Liver (tissue), 9 donors: ENCODE results near the gene TSPEAR. TPM values are rescaled to one million over a fixed set of nuclear protein-coding genes. Genes with fewer than 3 reads are reported as not detected.
"Not testable (repeated sequence)": the region's sequence is repeated elsewhere in the genome, so short reads cannot be mapped to it uniquely, and the experiment has no call there.

Source experiments
- DNase-seq: peaks from one replicate; pipeline ENCODE4 v3.0.0-alpha.2; 2017; ENCODE audit warnings: low spot score
- H3K27ac ChIP-seq, 2 donors: one replicate each; pipeline ENCODE4 v1.7.0; 2013; ENCODE audit warnings: inconsistent platforms in 2 of 2, low read length in 2 of 2, control low read depth in 1 of 2, low read depth in 1 of 2, mild to moderate bottlenecking in 1 of 2
- H3K27me3 ChIP-seq, 4 donors: one replicate each; pipeline versions ENCODE4 v1.6.1 to v1.7.0; 2013; ENCODE audit warnings: low read length in 3 of 4, inconsistent platforms in 1 of 4, mild to moderate bottlenecking in 1 of 4, moderate library complexity in 1 of 4; ENCODE audit not compliant: control insufficient read depth in 4 of 4, insufficient read depth in 4 of 4
- H3K36me3 ChIP-seq, 4 donors: one replicate each; pipeline versions ENCODE4 v1.6.1 to v1.7.0; 2013; ENCODE audit warnings: low read length in 3 of 4, mild to moderate bottlenecking in 3 of 4, low read depth in 1 of 4, moderate library complexity in 1 of 4; ENCODE audit not compliant: control insufficient read depth in 4 of 4, insufficient read depth in 3 of 4
- H3K4me1 ChIP-seq, 4 donors: one replicate each; pipeline versions ENCODE4 v1.6.1 to v1.7.0; 2013; ENCODE audit warnings: low read length in 3 of 4, mild to moderate bottlenecking in 3 of 4, moderate library complexity in 1 of 4; ENCODE audit not compliant: control insufficient read depth in 4 of 4, insufficient read depth in 4 of 4
- H3K4me3 ChIP-seq, 3 donors: one replicate each; pipeline versions ENCODE4 v1.6.1 to v1.7.0; 2013; ENCODE audit warnings: low read length in 3 of 3, control low read depth in 1 of 3, low read depth in 1 of 3, mild to moderate bottlenecking in 1 of 3
- H3K9ac ChIP-seq, 2 donors: one replicate each; pipeline ENCODE4 v1.7.0; 2013; ENCODE audit warnings: low read length in 2 of 2, mild to moderate bottlenecking in 2 of 2, moderate library complexity in 2 of 2, control low read depth in 1 of 2, low read depth in 1 of 2
- H3K9me3 ChIP-seq, 4 donors: one replicate each; pipeline versions ENCODE4 v1.6.1 to v1.7.0; 2013; ENCODE audit warnings: low read length in 3 of 4; ENCODE audit not compliant: control insufficient read depth in 4 of 4
- EGR1 ChIP-seq, 2 donors: IDR thresholded peaks; 2 replicates each; pipeline ENCODE4 v1.6.1; 2016 to 2018; ENCODE audit warnings: antibody characterized with exemption in 2 of 2, low read depth in 2 of 2
- FOXA1 ChIP-seq: IDR thresholded peaks from 2 replicates; pipeline ENCODE4 v1.6.1; 2016; ENCODE audit warnings: antibody characterized with exemption
- GABPA ChIP-seq, 2 donors: IDR thresholded peaks in 1 of 2; conservative IDR thresholded peaks in 1 of 2; 2 replicates each; pipeline ENCODE4 v1.6.1; 2016; ENCODE audit warnings: antibody characterized with exemption in 2 of 2, mild to moderate bottlenecking in 1 of 2, moderate library complexity in 1 of 2
- HNF4A ChIP-seq, 2 donors: conservative IDR thresholded peaks; 2 replicates each; pipeline ENCODE4 v1.6.1; 2016; ENCODE audit warnings: antibody characterized with exemption in 2 of 2, mild to moderate bottlenecking in 2 of 2
- HNF4G ChIP-seq: IDR thresholded peaks from 2 replicates; pipeline ENCODE4 v1.6.1; 2016; ENCODE audit warnings: antibody characterized with exemption
- JUND ChIP-seq, 2 donors: IDR thresholded peaks; 2 replicates each; pipeline ENCODE4 v1.6.1; 2016; ENCODE audit warnings: antibody characterized with exemption in 2 of 2
- RAD21 ChIP-seq, 2 donors: IDR thresholded peaks; 2 replicates each; pipeline ENCODE4 v1.6.1; 2016; ENCODE audit warnings: antibody characterized with exemption in 2 of 2, mild to moderate bottlenecking in 2 of 2
- RXRA ChIP-seq, 2 donors: IDR thresholded peaks; 2 replicates each; pipeline ENCODE4 v1.6.1; 2017 to 2018; ENCODE audit warnings: antibody characterized with exemption in 2 of 2, mild to moderate bottlenecking in 1 of 2
- SP1 ChIP-seq: IDR thresholded peaks from 2 replicates; pipeline ENCODE4 v1.6.1; 2018; ENCODE audit warnings: antibody characterized with exemption, mild to moderate bottlenecking
- TAF1 ChIP-seq: conservative IDR thresholded peaks from 2 replicates; pipeline ENCODE4 v1.6.1; 2016; ENCODE audit warnings: antibody characterized with exemption, mild to moderate bottlenecking
- YY1 ChIP-seq: IDR thresholded peaks from 2 replicates; pipeline ENCODE4 v1.6.1; 2016; ENCODE audit warnings: antibody characterized with exemption, mild to moderate bottlenecking
- WGBS: extraction: QIAGEN DNeasy Blood & Tissue Kit; methylation state at CpG from one replicate; pipeline ENCODE4 v1.1.7; 2013; 5-methylcytosine and 5-hydroxymethylcytosine counted together
- polyA plus RNA-seq, 2 donors: library from polyadenylated mRNA; stranded (reverse) in 1 of 2; unstranded in 1 of 2; fragments of 200-250 nt in 1 of 2; fragments of >200 nt in 1 of 2; fragmentation: Nextera tagmentation in 1 of 2; extraction: Ambion mirVana in 1 of 2; gene quantifications; one replicate each; pipeline versions ENCODE4 v1.2.1 to v1.2.3, GENCODE V29; 2013 to 2015
- total RNA-seq, 2 donors: library from RNA; depleted of rRNA; stranded (reverse); fragments of >200 nt; gene quantifications; one replicate each; pipeline ENCODE4 v1.2.3, GENCODE V29; 2014
- TF ChIP-seq, protein P1 (sequence below): fragments of 150-350 bp; IDR thresholded peaks from 2 replicates; pipeline ENCODE4 v1.5.1; 2017; ENCODE audit warnings: improper control_type of control experiment, low read depth, low read length; ENCODE audit not compliant: missing input control
- TF ChIP-seq, protein P2 (sequence below): IDR thresholded peaks from 2 replicates; pipeline ENCODE4 v1.6.1; 2016; ENCODE audit warnings: antibody characterized with exemption
- TF ChIP-seq, protein P3 (sequence below): IDR thresholded peaks from 2 replicates; pipeline ENCODE4 v1.6.1; 2016; ENCODE audit warnings: antibody characterized with exemption
- TF ChIP-seq, protein P4 (sequence below): IDR thresholded peaks from 2 replicates; pipeline ENCODE4 v1.6.1; 2016; ENCODE audit warnings: antibody characterized with exemption, mild to moderate bottlenecking
- TF ChIP-seq, protein P5 (sequence below): IDR thresholded peaks from 2 replicates; pipeline ENCODE4 v1.6.1; 2016; ENCODE audit warnings: antibody characterized with exemption
- donor health status: healthy.
- donor health status: healthy.
- donor health status: healthy.
- donor health status: healthy.
- donor health status: healthy.

TSPEAR gene
- total and polyA plus RNA-seq, 4 donors: under 0.01 to 0.14 (median 0.01) TPM; not detected in 1

DNA sequence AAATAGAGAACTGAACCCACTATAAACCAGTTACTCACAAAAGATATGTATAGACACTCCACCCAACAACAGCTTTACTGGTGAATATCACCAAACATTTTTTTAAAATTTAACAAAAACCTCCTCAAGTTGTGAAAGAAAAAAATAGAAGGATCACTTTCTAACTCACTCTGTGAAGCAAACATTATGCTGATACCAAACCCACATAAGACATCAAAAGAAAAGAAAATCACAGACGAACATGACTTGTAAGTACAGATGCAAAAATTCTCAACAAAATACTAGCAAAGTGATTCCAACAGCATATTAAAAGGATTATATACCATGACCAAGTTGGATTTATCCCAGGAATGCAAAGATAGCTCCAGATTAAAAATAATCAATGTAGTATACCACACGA is 19.7 kb downstream of the TSPEAR start:
- Histone ChIP-seq H3K27ac (no peak overlapping the region), H3K9ac (no peak overlapping the region), H3K4me1 (no peaks in the 10 kb centered on the region), H3K4me3 (no peak overlapping the region), H3K27me3 (peaks cover 0 to 5% (median under 1%) of the 10 kb centered on the region in 4 donors), H3K9me3 (peaks cover 0 to 18% (median 2%) of the 10 kb centered on the region in 4 donors), H3K36me3 (no peaks in the 10 kb centered on the region)
- TF ChIP-seq HNF4A (conservative IDR thresholded peaks at IDR 0.05) (no peak), FOXA1 (no peak), RAD21 (IDR thresholded peaks at IDR 0.05) (no peak), EGR1 (IDR thresholded peaks at IDR 0.05; ENCODE audit: low read depth in 2 of 2) (no peak), YY1 (no peak), HNF4G (no peak), GABPA (IDR thresholded peaks at IDR 0.05 in 1 of 2, conservative IDR thresholded peaks at IDR 0.05 in 1 of 2) (no peak), SP1 (no peak), TAF1 (no peak), RXRA (IDR thresholded peaks at IDR 0.05) (no peak), JUND (IDR thresholded peaks at IDR 0.05) (no peak)
- TF ChIP-seq, protein P1, sequence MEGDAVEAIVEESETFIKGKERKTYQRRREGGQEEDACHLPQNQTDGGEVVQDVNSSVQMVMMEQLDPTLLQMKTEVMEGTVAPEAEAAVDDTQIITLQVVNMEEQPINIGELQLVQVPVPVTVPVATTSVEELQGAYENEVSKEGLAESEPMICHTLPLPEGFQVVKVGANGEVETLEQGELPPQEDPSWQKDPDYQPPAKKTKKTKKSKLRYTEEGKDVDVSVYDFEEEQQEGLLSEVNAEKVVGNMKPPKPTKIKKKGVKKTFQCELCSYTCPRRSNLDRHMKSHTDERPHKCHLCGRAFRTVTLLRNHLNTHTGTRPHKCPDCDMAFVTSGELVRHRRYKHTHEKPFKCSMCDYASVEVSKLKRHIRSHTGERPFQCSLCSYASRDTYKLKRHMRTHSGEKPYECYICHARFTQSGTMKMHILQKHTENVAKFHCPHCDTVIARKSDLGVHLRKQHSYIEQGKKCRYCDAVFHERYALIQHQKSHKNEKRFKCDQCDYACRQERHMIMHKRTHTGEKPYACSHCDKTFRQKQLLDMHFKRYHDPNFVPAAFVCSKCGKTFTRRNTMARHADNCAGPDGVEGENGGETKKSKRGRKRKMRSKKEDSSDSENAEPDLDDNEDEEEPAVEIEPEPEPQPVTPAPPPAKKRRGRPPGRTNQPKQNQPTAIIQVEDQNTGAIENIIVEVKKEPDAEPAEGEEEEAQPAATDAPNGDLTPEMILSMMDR: no peak
- TF ChIP-seq, protein P2, sequence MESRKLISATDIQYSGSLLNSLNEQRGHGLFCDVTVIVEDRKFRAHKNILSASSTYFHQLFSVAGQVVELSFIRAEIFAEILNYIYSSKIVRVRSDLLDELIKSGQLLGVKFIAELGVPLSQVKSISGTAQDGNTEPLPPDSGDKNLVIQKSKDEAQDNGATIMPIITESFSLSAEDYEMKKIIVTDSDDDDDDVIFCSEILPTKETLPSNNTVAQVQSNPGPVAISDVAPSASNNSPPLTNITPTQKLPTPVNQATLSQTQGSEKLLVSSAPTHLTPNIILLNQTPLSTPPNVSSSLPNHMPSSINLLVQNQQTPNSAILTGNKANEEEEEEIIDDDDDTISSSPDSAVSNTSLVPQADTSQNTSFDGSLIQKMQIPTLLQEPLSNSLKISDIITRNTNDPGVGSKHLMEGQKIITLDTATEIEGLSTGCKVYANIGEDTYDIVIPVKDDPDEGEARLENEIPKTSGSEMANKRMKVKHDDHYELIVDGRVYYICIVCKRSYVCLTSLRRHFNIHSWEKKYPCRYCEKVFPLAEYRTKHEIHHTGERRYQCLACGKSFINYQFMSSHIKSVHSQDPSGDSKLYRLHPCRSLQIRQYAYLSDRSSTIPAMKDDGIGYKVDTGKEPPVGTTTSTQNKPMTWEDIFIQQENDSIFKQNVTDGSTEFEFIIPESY: no peak
- TF ChIP-seq, protein P3, sequence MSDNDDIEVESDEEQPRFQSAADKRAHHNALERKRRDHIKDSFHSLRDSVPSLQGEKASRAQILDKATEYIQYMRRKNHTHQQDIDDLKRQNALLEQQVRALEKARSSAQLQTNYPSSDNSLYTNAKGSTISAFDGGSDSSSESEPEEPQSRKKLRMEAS: no peak
- TF ChIP-seq, protein P4, sequence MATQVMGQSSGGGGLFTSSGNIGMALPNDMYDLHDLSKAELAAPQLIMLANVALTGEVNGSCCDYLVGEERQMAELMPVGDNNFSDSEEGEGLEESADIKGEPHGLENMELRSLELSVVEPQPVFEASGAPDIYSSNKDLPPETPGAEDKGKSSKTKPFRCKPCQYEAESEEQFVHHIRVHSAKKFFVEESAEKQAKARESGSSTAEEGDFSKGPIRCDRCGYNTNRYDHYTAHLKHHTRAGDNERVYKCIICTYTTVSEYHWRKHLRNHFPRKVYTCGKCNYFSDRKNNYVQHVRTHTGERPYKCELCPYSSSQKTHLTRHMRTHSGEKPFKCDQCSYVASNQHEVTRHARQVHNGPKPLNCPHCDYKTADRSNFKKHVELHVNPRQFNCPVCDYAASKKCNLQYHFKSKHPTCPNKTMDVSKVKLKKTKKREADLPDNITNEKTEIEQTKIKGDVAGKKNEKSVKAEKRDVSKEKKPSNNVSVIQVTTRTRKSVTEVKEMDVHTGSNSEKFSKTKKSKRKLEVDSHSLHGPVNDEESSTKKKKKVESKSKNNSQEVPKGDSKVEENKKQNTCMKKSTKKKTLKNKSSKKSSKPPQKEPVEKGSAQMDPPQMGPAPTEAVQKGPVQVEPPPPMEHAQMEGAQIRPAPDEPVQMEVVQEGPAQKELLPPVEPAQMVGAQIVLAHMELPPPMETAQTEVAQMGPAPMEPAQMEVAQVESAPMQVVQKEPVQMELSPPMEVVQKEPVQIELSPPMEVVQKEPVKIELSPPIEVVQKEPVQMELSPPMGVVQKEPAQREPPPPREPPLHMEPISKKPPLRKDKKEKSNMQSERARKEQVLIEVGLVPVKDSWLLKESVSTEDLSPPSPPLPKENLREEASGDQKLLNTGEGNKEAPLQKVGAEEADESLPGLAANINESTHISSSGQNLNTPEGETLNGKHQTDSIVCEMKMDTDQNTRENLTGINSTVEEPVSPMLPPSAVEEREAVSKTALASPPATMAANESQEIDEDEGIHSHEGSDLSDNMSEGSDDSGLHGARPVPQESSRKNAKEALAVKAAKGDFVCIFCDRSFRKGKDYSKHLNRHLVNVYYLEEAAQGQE: no peak
- TF ChIP-seq, protein P5, sequence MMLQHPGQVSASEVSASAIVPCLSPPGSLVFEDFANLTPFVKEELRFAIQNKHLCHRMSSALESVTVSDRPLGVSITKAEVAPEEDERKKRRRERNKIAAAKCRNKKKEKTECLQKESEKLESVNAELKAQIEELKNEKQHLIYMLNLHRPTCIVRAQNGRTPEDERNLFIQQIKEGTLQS: no peak
- DNase-seq: no peak
- WGBS: 70% methylated on average over 2 of the region's 2 CpGs

DNA sequence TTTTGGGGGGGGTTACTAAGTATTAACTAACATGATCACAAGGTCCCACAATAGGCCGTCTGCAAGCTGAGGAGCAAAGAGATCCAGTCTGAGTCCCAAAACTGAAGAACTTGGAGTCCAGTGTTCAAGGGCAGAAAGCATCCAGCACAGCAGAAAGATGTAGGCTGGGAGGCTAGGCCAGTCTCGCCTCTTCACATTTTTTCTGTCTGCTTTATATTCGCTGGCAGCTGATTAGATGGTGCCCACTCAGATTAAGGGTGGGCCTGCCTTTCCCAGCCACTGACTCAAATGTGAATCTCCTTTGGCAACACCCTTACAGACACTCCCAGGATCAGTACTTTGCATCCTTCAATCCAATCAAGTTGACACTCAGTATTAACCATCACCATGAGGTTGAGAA is 21.6 kb downstream of the TSPEAR start:
- not testable (repeated sequence) for H3K27me3 ChIP-seq, DNase-seq, H3K4me1 ChIP-seq, H3K27ac ChIP-seq, H3K4me3 ChIP-seq, H3K36me3 ChIP-seq, H3K9ac ChIP-seq
- H3K9me3 ChIP-seq: peaks cover 0 to 18% (median 2%) of the 10 kb centered on the region in 4 donors
- 75% methylated on average over 3 of the region's 3 CpGs for WGBS
